Hepatocyte (in vitro differentiated cells): ENCODE results near the gene WDR86. TPM values are rescaled to one million over a fixed set of nuclear protein-coding genes. Genes with fewer than 3 reads are reported as not detected.

Experiments
- DNase-seq: peaks from one replicate; pipeline ENCODE4 v3.0.0-alpha.2; 2016; ENCODE audit warnings: low spot score
- H2AFZ ChIP-seq: fragments of 200-600 bp; sonication (generic); 2 replicates; pipeline ENCODE4 v1.6.0; 2016; ENCODE audit warnings: antibody characterized with exemption, mild to moderate bottlenecking
- H3K27ac ChIP-seq: fragments of 200-600 bp; sonication (generic); 2 replicates; pipeline ENCODE4 v1.5.1; 2016; ENCODE audit warnings: mild to moderate bottlenecking
- H3K27me3 ChIP-seq: fragments of 200-600 bp; sonication (generic); 2 replicates; pipeline ENCODE4 v1.6.1; 2016
- H3K36me3 ChIP-seq: fragments of 200-600 bp; sonication (generic); replicated peaks from 2 replicates; pipeline ENCODE4 v1.5.1; 2016; ENCODE audit warnings: low read depth; ENCODE audit not compliant: insufficient read depth
- H3K4me1 ChIP-seq: fragments of 200-600 bp; sonication (generic); 2 replicates; pipeline ENCODE4 v1.5.1; 2016; ENCODE audit warnings: mild to moderate bottlenecking, moderate library complexity; ENCODE audit not compliant: insufficient read depth
- H3K4me2 ChIP-seq: fragments of 200-600 bp; sonication (generic); 2 replicates; pipeline ENCODE4 v1.6.0; 2016
- H3K4me3 ChIP-seq: fragments of 200-600 bp; sonication (generic); 2 replicates; pipeline ENCODE4 v1.5.1; 2016; ENCODE audit warnings: mild to moderate bottlenecking
- H3K79me2 ChIP-seq: fragments of 200-600 bp; sonication (generic); 2 replicates; pipeline ENCODE4 v1.6.0; 2017; ENCODE audit warnings: mild to moderate bottlenecking
- H3K9me2 ChIP-seq: fragments of 200-600 bp; sonication (generic); replicated peaks from 2 replicates; pipeline ENCODE4 v1.6.0; 2017; ENCODE audit warnings: mild to moderate bottlenecking; ENCODE audit not compliant: insufficient read depth
- H3K9me3 ChIP-seq: fragments of 200-600 bp; sonication (generic); 2 replicates; pipeline ENCODE4 v1.5.1; 2016; ENCODE audit warnings: low read depth, mild to moderate bottlenecking
- H4K20me1 ChIP-seq: fragments of 200-600 bp; sonication (generic); 2 replicates; pipeline ENCODE4 v1.6.0; 2016; ENCODE audit warnings: mild to moderate bottlenecking; ENCODE audit not compliant: insufficient read depth, poor library complexity, severe bottlenecking
- EZH2 ChIP-seq: fragments of 200-600 bp; sonication (generic); IDR thresholded peaks from 2 replicates; pipeline ENCODE4 v1.6.1; 2016; ENCODE audit warnings: antibody characterized with exemption, mild to moderate bottlenecking, borderline replicate concordance
- EZH2phosphoT487 ChIP-seq: fragments of 200-600 bp; sonication (generic); IDR thresholded peaks from one replicate; pipeline ENCODE4 v1.6.1; 2018; ENCODE audit warnings: antibody characterized with exemption, mild to moderate bottlenecking, low read depth, moderate library complexity; ENCODE audit not compliant: unreplicated experiment, severe bottlenecking
- WGBS: methylation state at CpG from one replicate; pipeline ENCODE4 v1.1.6; 2016; ENCODE audit warnings: low lambda C conversion rate; ENCODE audit errors: missing lambda C conversion rate; 5-methylcytosine and 5-hydroxymethylcytosine counted together
- polyA plus RNA-seq: library from polyadenylated mRNA; unstranded; fragments of >200 nt; fragmentation: Nextera tagmentation; extraction: Ambion mirVana; gene quantifications from 2 replicates; pipeline ENCODE4 v1.2.1, GENCODE V29; 2016
- total RNA-seq: library from RNA; depleted of rRNA; stranded (reverse); fragments of >200 nt; gene quantifications from 2 replicates; pipeline ENCODE4 v1.2.3, GENCODE V29; 2014
- TF ChIP-seq, protein P1 (sequence below): fragments of 200-600 bp; sonication (generic); IDR thresholded peaks from 2 replicates; pipeline ENCODE4 v1.5.1; 2016; ENCODE audit warnings: antibody characterized with exemption, mild to moderate bottlenecking; ENCODE audit not compliant: poor library complexity

The WDR86 gene
- total and polyA plus RNA-seq, 2 experiments from 2014 or later = 10.6 to 12.4 TPM

DNA sequence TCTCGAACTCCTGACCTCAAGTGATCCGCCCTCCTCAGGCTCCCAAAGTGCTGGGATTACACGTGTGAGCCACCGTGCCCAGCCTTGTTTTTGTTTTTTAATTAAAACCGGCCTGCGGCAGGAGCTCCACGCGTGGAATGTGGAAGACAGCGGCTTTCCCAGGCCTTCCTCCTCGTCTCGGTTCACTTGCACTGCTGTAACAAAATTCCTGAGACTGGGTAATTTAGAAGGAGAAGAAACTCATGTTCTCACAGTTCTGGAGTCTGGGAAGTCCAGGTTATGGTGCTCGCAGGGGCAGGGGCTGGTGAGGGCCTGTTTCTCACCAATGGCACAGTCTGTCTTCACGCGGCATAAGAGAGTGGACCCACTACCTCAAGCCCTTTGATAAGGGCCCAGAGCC, 44.5 kb upstream of the WDR86 start:
- no peaks in the 10 kb centered on the region for H4K20me1 ChIP-seq
- H3K4me3 ChIP-seq = no peak overlapping the region
- no peak overlapping the region for H2AFZ ChIP-seq
- no peaks in the 10 kb centered on the region for H3K9me3 ChIP-seq
- TF ChIP-seq, protein P1, sequence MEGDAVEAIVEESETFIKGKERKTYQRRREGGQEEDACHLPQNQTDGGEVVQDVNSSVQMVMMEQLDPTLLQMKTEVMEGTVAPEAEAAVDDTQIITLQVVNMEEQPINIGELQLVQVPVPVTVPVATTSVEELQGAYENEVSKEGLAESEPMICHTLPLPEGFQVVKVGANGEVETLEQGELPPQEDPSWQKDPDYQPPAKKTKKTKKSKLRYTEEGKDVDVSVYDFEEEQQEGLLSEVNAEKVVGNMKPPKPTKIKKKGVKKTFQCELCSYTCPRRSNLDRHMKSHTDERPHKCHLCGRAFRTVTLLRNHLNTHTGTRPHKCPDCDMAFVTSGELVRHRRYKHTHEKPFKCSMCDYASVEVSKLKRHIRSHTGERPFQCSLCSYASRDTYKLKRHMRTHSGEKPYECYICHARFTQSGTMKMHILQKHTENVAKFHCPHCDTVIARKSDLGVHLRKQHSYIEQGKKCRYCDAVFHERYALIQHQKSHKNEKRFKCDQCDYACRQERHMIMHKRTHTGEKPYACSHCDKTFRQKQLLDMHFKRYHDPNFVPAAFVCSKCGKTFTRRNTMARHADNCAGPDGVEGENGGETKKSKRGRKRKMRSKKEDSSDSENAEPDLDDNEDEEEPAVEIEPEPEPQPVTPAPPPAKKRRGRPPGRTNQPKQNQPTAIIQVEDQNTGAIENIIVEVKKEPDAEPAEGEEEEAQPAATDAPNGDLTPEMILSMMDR = no peak
- no peak for TF ChIP-seq EZH2
- no peak for TF ChIP-seq EZH2phosphoT487
- no peak for DNase-seq
- no peak overlapping the region for H3K4me2 ChIP-seq
- H3K9me2 ChIP-seq = no peaks in the 10 kb centered on the region
- 79% methylated on average over 14 of the region's 14 CpGs for WGBS
- H3K36me3 ChIP-seq = no peaks in the 10 kb centered on the region
- no peaks in the 10 kb centered on the region for H3K79me2 ChIP-seq
- H3K27ac ChIP-seq = no peak overlapping the region
- peaks cover 4% of the 10 kb centered on the region for H3K4me1 ChIP-seq
- no peaks in the 10 kb centered on the region for H3K27me3 ChIP-seq

DNA sequence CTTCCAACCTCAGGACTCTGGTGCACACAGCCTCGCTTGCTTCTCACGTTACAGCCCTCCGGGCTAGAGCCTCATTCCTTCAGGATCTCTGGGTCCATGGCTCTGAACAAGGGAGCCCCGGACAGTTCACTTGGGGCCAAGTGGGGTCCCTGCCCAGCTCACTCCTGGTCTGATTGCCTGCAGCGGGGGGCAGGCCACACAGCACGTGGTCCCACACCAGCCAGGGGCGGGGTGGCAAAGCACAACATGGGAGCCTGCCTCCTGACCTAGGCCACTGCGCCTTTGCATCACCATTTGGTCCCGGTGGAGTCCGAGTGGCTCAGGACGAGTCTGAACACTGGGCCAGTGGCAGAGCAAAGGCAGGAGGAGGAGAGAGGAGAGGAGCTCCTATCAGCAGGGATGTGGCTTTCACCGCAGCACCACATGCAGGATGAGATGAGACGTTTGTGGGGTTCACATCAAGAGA, 43.5 kb upstream of the WDR86 start:
- Histone ChIP-seq H3K79me2 (no peaks in the 10 kb centered on the region), H4K20me1 (no peaks in the 10 kb centered on the region), H3K27me3 (no peaks in the 10 kb centered on the region), H3K27ac (no peak overlapping the region), H3K9me3 (no peaks in the 10 kb centered on the region), H3K4me1 (no peaks in the 10 kb centered on the region), H3K4me3 (no peak overlapping the region), H3K36me3 (no peaks in the 10 kb centered on the region), H3K9me2 (no peaks in the 10 kb centered on the region), H2AFZ (no peak overlapping the region), H3K4me2 (no peak overlapping the region)
- WGBS = 75% methylated on average over 13 of the region's 13 CpGs
- no peak for TF ChIP-seq EZH2phosphoT487
- no peak for TF ChIP-seq EZH2
- TF ChIP-seq, protein P1 = no peak
- DNase-seq = no peak

DNA sequence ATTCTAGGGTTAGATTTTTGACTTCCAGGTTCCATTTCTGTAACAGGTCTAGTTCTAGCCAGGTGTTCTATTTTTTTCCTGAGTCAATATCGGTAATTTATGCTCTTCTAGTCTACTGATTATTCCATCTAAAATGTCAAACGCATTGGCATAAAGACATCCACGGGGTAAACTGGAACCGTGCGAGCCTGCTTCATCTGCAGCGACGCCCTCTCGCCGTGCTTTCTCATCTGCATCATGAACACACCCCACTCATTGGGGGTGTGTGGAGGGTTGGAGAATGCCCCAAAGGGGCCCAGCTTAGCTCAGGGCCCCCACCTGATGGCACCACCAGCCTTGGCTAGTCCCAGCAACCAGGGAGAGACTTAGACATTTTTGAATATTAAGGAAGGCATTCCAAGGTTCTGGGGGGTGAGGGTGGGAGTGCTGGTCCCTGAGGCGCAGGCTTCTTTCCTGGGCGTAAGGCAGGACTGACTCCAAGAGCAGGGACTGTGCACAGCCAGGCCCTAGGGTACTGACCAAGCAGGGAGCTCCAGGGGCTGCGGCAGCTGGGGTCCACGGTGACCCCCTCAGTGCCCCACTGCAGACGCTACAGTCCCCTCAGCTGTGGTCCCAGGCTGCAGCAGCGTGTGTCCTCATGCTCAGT, 43.0 kb upstream of the WDR86 start:
- no peak overlapping the region for H2AFZ ChIP-seq
- no peak overlapping the region for H3K27ac ChIP-seq
- DNase-seq = no peak
- no peak overlapping the region for H3K4me3 ChIP-seq
- no peaks in the 10 kb centered on the region for H3K79me2 ChIP-seq
- WGBS = 87% methylated on average over 15 of the region's 15 CpGs
- TF ChIP-seq, protein P1 = no peak
- TF ChIP-seq EZH2 = no peak
- no peak for TF ChIP-seq EZH2phosphoT487
- no peaks in the 10 kb centered on the region for H3K27me3 ChIP-seq
- H3K4me2 ChIP-seq = no peak overlapping the region
- no peaks in the 10 kb centered on the region for H3K9me2 ChIP-seq
- H4K20me1 ChIP-seq = no peaks in the 10 kb centered on the region
- no peaks in the 10 kb centered on the region for H3K4me1 ChIP-seq
- no peaks in the 10 kb centered on the region for H3K9me3 ChIP-seq
- H3K36me3 ChIP-seq = no peaks in the 10 kb centered on the region
